K562 (cell line): ENCODE measurements around the gene KPNB1. TPM values are rescaled to one million over a fixed set of nuclear protein-coding genes. Genes with fewer than 3 reads are reported as not detected.

Source experiments
- DEAF1 ChIP-seq: fragments of 450-650 bp; formaldehyde crosslinking; IDR thresholded peaks from 2 replicates; pipeline ENCODE4 v1.4.0; 2020; ENCODE audit warnings: mild to moderate bottlenecking, moderate library complexity
- MECOM ChIP-seq: fragments of 250-450 bp; sonication (Bioruptor Pico); IDR thresholded peaks from 2 replicates; pipeline ENCODE4 v1.8.0; 2022; ENCODE audit warnings: inconsistent platforms
- REST ChIP-seq, 2 experiments: fragments of 450-650 bp; formaldehyde crosslinking in 1 of 2; IDR thresholded peaks; 2 replicates each; pipeline versions ENCODE4 v1.4.0 to v1.6.1; 2014 to 2020; ENCODE audit warnings: mild to moderate bottlenecking in 2 of 2, borderline replicate concordance in 1 of 2, low read depth in 1 of 2
- TCF7L2 ChIP-seq: fragments of 150-350 bp; IDR thresholded peaks from 2 replicates; pipeline ENCODE4 v1.6.1; 2016; ENCODE audit warnings: low read depth, mild to moderate bottlenecking, low read length, moderate library complexity
- ZKSCAN3 ChIP-seq: fragments of 250-450 bp; sonication (Bioruptor Pico); IDR thresholded peaks from 2 replicates; pipeline ENCODE4 v1.4.0; 2020
- ZNF280A ChIP-seq: fragments of 450-650 bp; IDR thresholded peaks from 2 replicates; pipeline ENCODE4 v1.6.1; 2018; ENCODE audit warnings: mild to moderate bottlenecking, low read depth; ENCODE audit not compliant: partially characterized antibody
- ZNF408 ChIP-seq: fragments of 250-450 bp; sonication (Bioruptor Pico); IDR thresholded peaks from 2 replicates; pipeline ENCODE4 v1.4.0; 2020; ENCODE audit warnings: low read depth, mild to moderate bottlenecking, moderate library complexity
- ZNF609 ChIP-seq: sonication (generic); formaldehyde crosslinking; IDR thresholded peaks from 2 replicates; pipeline ENCODE4 v1.8.1; 2023; ENCODE audit warnings: missing genetic modification reagents, mild to moderate bottlenecking, borderline replicate concordance
- ZNF79 ChIP-seq: fragments of 250-450 bp; sonication (Bioruptor Pico); IDR thresholded peaks from 2 replicates; pipeline ENCODE4 v1.4.0; 2020; ENCODE audit warnings: low read depth, mild to moderate bottlenecking, moderate library complexity
- polyA plus RNA-seq, 8 experiments: library from polyadenylated mRNA; depleted of rRNA in 4 of 8; stranded (reverse) in 5 of 8; unstranded in 3 of 8; fragments of >200 nt; fragmentation: Nextera tagmentation in 2 of 8; fragmentation: Illumina TruSeq in 1 of 8; extraction: Ambion mirVana in 2 of 8; extraction: Trizol in 1 of 8; gene quantifications; 2 replicates each; pipeline versions ENCODE4 v1.2.1 to v1.2.3, GENCODE V29; 2011 to 2014; ENCODE audit warnings: inconsistent platforms in 1 of 8, missing spikeins in 1 of 8
- total RNA-seq, 7 experiments: library from RNA; depleted of rRNA in 6 of 7; stranded (reverse); fragments of >200 nt in 6 of 7; fragmentation: Illumina TruSeq in 2 of 7; extraction: Trizol in 2 of 7; gene quantifications; 2 replicates each; pipeline versions ENCODE4 v1.2.1 to v1.2.3, GENCODE V29; 2011 to 2021; ENCODE audit warnings: low replicate concordance in 1 of 7

The KPNB1 gene
- total and polyA plus RNA-seq, 9 of the 15 experiments (the other 6 are each of a cell fraction or from before 2014, with no cell fraction given): 154 to 622 (median 354) TPM

GRCh38 chr17:47615766-47616424 is 33.8 kb upstream of the KPNB1 start (continued):
- TF ChIP-seq REST (IDR thresholded peaks at IDR 0.05; ENCODE audit: borderline replicate concordance) (peak; percentile 74; the same call in 1 of the 2 replicates), REST (CRISPR knock-in tag; IDR thresholded peaks at IDR 0.05; ENCODE audit: low read depth) (no peak), ZNF280A (no peak), TCF7L2 (no peak), MECOM (no peak), ZKSCAN3 (no peak), DEAF1 (CRISPR knock-in tag) (peak; percentile 54; the same call in 1 of the 2 replicates), ZNF408 (CRISPR knock-in tag) (no peak), ZNF609 (CRISPR knock-in tag) (no peak), ZNF79 (CRISPR knock-in tag) (no peak)
